ENCODE measurements around the gene TAF6. TPM values are rescaled to one million over a fixed set of nuclear protein-coding genes. Genes with fewer than 3 reads are reported as not detected.

TAF6 gene
- polyA plus RNA-seq, 4 donors = 12.2 to 33.5 (median 25.6) TPM

- FAIRE-seq (no peak), DNase-seq (no peak)
- H3K36me3 ChIP-seq (ENCODE audit: control insufficient read depth in 3 of 3, insufficient read depth in 2 of 3, low read depth in 1 of 3, low read length in 3 of 3) = peaks cover 0 to 25% (median 3%) of the 10 kb centered on the region in 3 donors
- WGBS, 3 donors = 88 to 94% (median 94%) methylated on average over 18 of the region's 18 CpGs
- peaks cover 0 to 31% (median 4%) of the 10 kb centered on the region in 3 donors for H3K4me1 ChIP-seq (ENCODE audit: control insufficient read depth in 3 of 3, insufficient read depth in 2 of 3, low read depth in 1 of 3, low read length in 2 of 3)
- no peaks in the 10 kb centered on the region for H3K9me3 ChIP-seq (ENCODE audit: control insufficient read depth in 2 of 2, insufficient read depth in 1 of 2, low read depth in 1 of 2, low read length in 1 of 2)
- no peak overlapping the region for H3K27ac ChIP-seq (ENCODE audit: low read depth in 1 of 3, low read length in 2 of 3)
- no peaks in the 10 kb centered on the region for H3K27me3 ChIP-seq (ENCODE audit: control insufficient read depth in 3 of 3, insufficient read depth in 3 of 3, low read length in 3 of 3)
- no peak overlapping the region for H3K4me3 ChIP-seq (ENCODE audit: low read depth in 1 of 3, low read length in 3 of 3)
Observed at GRCh38 chr7:100160067-100160466, 40.9 kb upstream of the TAF6 start.

GRCh38 chr7:100159099-100159623 is 40.0 kb upstream of the TAF6 start:
- Histone ChIP-seq H3K27me3 (ENCODE audit: control insufficient read depth in 3 of 3, insufficient read depth in 3 of 3, low read length in 3 of 3) (no peaks in the 10 kb centered on the region), H3K4me3 (ENCODE audit: low read depth in 1 of 3, low read length in 3 of 3) (peak overlapping the region; percentile 78 to 82 (median 78)), H3K36me3 (ENCODE audit: control insufficient read depth in 3 of 3, insufficient read depth in 2 of 3, low read depth in 1 of 3, low read length in 3 of 3) (peaks cover 0 to 34% (median 3%) of the 10 kb centered on the region in 3 donors), H3K4me1 (ENCODE audit: control insufficient read depth in 3 of 3, insufficient read depth in 2 of 3, low read depth in 1 of 3, low read length in 2 of 3) (peaks cover 0 to 40% (median 5%) of the 10 kb centered on the region in 3 donors), H3K27ac (ENCODE audit: low read depth in 1 of 3, low read length in 2 of 3) (peak overlapping the region in 2 of 3 donors; percentile 67 to 70), H3K9me3 (ENCODE audit: control insufficient read depth in 2 of 2, insufficient read depth in 1 of 2, low read depth in 1 of 2, low read length in 1 of 2) (no peaks in the 10 kb centered on the region)
- DNase-seq = no peak
- FAIRE-seq = no peak
- 60 to 67% (median 65%) methylated on average over 7 of the region's 7 CpGs for WGBS, 3 donors

- H3K4me3 ChIP-seq (ENCODE audit: low read depth in 1 of 3, low read length in 3 of 3) = peak within 1 kb of the TSS; percentile 78 to 82 (median 78)
- peaks cover 3 to 47% (median 5%) of the 10 kb centered on the region in 3 donors for H3K4me1 ChIP-seq (ENCODE audit: control insufficient read depth in 3 of 3, insufficient read depth in 2 of 3, low read depth in 1 of 3, low read length in 2 of 3)
- H3K27ac ChIP-seq (ENCODE audit: low read depth in 1 of 3, low read length in 2 of 3) = peak within 1 kb of the TSS; percentile 61 to 70 (median 67)
- H3K27me3 ChIP-seq (ENCODE audit: control insufficient read depth in 3 of 3, insufficient read depth in 3 of 3, low read length in 3 of 3) = no peaks in the 10 kb centered on the region
- no peak for FAIRE-seq
- 0 to 1% (median 0%) methylated on average over 68 to 87 of the region's 87 CpGs for WGBS, 3 donors
- peak; percentile 81 to 94 for DNase-seq
- H3K9me3 ChIP-seq (ENCODE audit: control insufficient read depth in 2 of 2, insufficient read depth in 1 of 2, low read depth in 1 of 2, low read length in 1 of 2) = no peaks in the 10 kb centered on the region
- peaks cover 2 to 41% (median 3%) of the 10 kb centered on the region in 3 donors for H3K36me3 ChIP-seq (ENCODE audit: control insufficient read depth in 3 of 3, insufficient read depth in 2 of 3, low read depth in 1 of 3, low read length in 3 of 3)
Observed at GRCh38 chr7:100158229-100159098, 39.3 kb upstream of the TAF6 start, which contains the start of gene TRAPPC14. TSS of gene TRAPPC14 (minus strand) at chr7:100158723. CDS start at chr7:100158499, 224 bp downstream.

- Histone ChIP-seq H3K4me1 (ENCODE audit: control insufficient read depth in 3 of 3, insufficient read depth in 2 of 3, low read depth in 1 of 3, low read length in 2 of 3) (peaks cover 4 to 48% (median 5%) of the 10 kb centered on the region in 3 donors), H3K27ac (ENCODE audit: low read depth in 1 of 3, low read length in 2 of 3) (peak overlapping the region in 1 of 3 donors; percentile 42), H3K9me3 (ENCODE audit: control insufficient read depth in 2 of 2, insufficient read depth in 1 of 2, low read depth in 1 of 2, low read length in 1 of 2) (no peaks in the 10 kb centered on the region), H3K4me3 (ENCODE audit: low read depth in 1 of 3, low read length in 3 of 3) (peak overlapping the region; percentile 78 to 82 (median 78)), H3K36me3 (ENCODE audit: control insufficient read depth in 3 of 3, insufficient read depth in 2 of 3, low read depth in 1 of 3, low read length in 3 of 3) (peaks cover 3 to 50% (median 5%) of the 10 kb centered on the region in 3 donors), H3K27me3 (ENCODE audit: control insufficient read depth in 3 of 3, insufficient read depth in 3 of 3, low read length in 3 of 3) (no peaks in the 10 kb centered on the region)
- peak; percentile 49 to 59 for DNase-seq
- no peak for FAIRE-seq
- 21 to 29% (median 22%) methylated on average over 21 to 32 of the region's 32 CpGs for WGBS, 3 donors
Observed at GRCh38 chr7:100157334-100158228, 38.4 kb upstream of the TAF6 start.

- H3K27me3 ChIP-seq (ENCODE audit: control insufficient read depth in 3 of 3, insufficient read depth in 3 of 3, low read length in 3 of 3) = no peaks in the 10 kb centered on the region
- H3K4me3 ChIP-seq (ENCODE audit: low read depth in 1 of 3, low read length in 3 of 3) = no peak overlapping the region
- FAIRE-seq (no peak), DNase-seq (no peak)
- H3K9me3 ChIP-seq (ENCODE audit: control insufficient read depth in 2 of 2, insufficient read depth in 1 of 2, low read depth in 1 of 2, low read length in 1 of 2) = no peaks in the 10 kb centered on the region
- H3K36me3 ChIP-seq (ENCODE audit: control insufficient read depth in 3 of 3, insufficient read depth in 2 of 3, low read depth in 1 of 3, low read length in 3 of 3) = peaks cover 3 to 52% (median 5%) of the 10 kb centered on the region in 3 donors
- peak overlapping the region in 2 of 3 donors; percentile 13 to 42 for H3K27ac ChIP-seq (ENCODE audit: low read depth in 1 of 3, low read length in 2 of 3)
- WGBS, 3 donors = 62 to 75% (median 70%) methylated on average over 5 of the region's 5 CpGs
- H3K4me1 ChIP-seq (ENCODE audit: control insufficient read depth in 3 of 3, insufficient read depth in 2 of 3, low read depth in 1 of 3, low read length in 2 of 3) = peaks cover 4 to 50% (median 5%) of the 10 kb centered on the region in 3 donors
Observed at GRCh38 chr7:100157069-100157333, 37.8 kb upstream of the TAF6 start.

GRCh38 chr7:100156331-100157068 is 37.3 kb upstream of the TAF6 start:
- Histone ChIP-seq H3K9me3 (ENCODE audit: control insufficient read depth in 2 of 2, insufficient read depth in 1 of 2, low read depth in 1 of 2, low read length in 1 of 2) (no peaks in the 10 kb centered on the region), H3K4me1 (ENCODE audit: control insufficient read depth in 3 of 3, insufficient read depth in 2 of 3, low read depth in 1 of 3, low read length in 2 of 3) (peaks cover 4 to 50% (median 5%) of the 10 kb centered on the region in 3 donors), H3K27me3 (ENCODE audit: control insufficient read depth in 3 of 3, insufficient read depth in 3 of 3, low read length in 3 of 3) (no peaks in the 10 kb centered on the region), H3K36me3 (ENCODE audit: control insufficient read depth in 3 of 3, insufficient read depth in 2 of 3, low read depth in 1 of 3, low read length in 3 of 3) (peaks cover 3 to 57% (median 5%) of the 10 kb centered on the region in 3 donors), H3K4me3 (ENCODE audit: low read depth in 1 of 3, low read length in 3 of 3) (no peak overlapping the region), H3K27ac (ENCODE audit: low read depth in 1 of 3, low read length in 2 of 3) (peak overlapping the region in 1 of 3 donors; percentile 13)
- WGBS, 3 donors = 81 to 85% (median 82%) methylated on average over 16 of the region's 16 CpGs
- FAIRE-seq (no peak), DNase-seq (no peak)

- peaks cover 4 to 50% (median 5%) of the 10 kb centered on the region in 3 donors for H3K4me1 ChIP-seq (ENCODE audit: control insufficient read depth in 3 of 3, insufficient read depth in 2 of 3, low read depth in 1 of 3, low read length in 2 of 3)
- DNase-seq = no peak
- WGBS, 3 donors = 62 to 79% (median 69%) methylated on average over 20 of the region's 20 CpGs
Observed at GRCh38 chr7:100155553-100156317, 36.6 kb upstream of the TAF6 start.

More at GRCh38 chr7:100155553-100156317, 36.6 kb upstream of the TAF6 start:
- Histone ChIP-seq H3K4me3 (ENCODE audit: low read depth in 1 of 3, low read length in 3 of 3) (no peak overlapping the region), H3K9me3 (ENCODE audit: control insufficient read depth in 2 of 2, insufficient read depth in 1 of 2, low read depth in 1 of 2, low read length in 1 of 2) (no peaks in the 10 kb centered on the region), H3K36me3 (ENCODE audit: control insufficient read depth in 3 of 3, insufficient read depth in 2 of 3, low read depth in 1 of 3, low read length in 3 of 3) (peaks cover 3 to 57% (median 5%) of the 10 kb centered on the region in 3 donors), H3K27ac (ENCODE audit: low read depth in 1 of 3, low read length in 2 of 3) (peak overlapping the region in 2 of 3 donors; percentile 34 to 75), H3K27me3 (ENCODE audit: control insufficient read depth in 3 of 3, insufficient read depth in 3 of 3, low read length in 3 of 3) (no peaks in the 10 kb centered on the region)
- no peak for FAIRE-seq

Measured in small intestine (tissue), 7 donors.